ENCODE data around the gene AP4S1.
A peak's percentile ranks its signal among the peaks of the same experiment; 100 is the strongest.

The AP4S1 gene

DNA sequence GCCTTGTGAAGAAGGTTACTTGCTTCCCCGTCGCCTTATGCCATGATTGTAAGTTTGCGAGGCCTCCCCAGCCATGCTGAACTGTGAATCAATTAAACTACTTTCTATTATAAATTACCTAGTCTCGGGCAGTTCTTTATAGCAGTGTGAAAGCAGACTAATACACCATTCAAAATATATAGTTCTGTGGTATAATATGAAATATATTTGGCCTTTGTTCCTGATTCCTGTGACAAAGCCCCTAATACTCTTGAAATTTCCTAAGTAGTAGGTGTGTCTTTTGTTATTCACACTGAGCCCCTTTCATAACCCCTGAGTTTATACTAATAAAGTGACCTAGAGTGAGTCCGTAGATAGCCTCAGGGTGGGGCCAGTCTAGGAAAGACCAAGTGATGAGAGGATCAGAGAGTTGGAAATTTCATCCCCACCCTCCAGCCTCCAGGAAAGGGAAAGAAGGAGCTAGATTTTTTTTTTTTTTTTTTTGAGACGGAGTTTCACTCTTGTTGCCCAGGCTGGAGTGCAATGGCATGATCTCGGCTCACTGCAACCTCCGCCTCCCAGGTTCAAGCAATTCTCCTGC lies 20.1 kb downstream of the AP4S1 start:
- Histone ChIP-seq H3K9me3 (ENCODE audit: control insufficient read depth, insufficient read depth, low read depth, low read length) (no peaks in the 10 kb centered on the region), H3K4me1 (ENCODE audit: control insufficient read depth, insufficient read depth, low read length) (no peaks in the 10 kb centered on the region), H3K36me3 (ENCODE audit: control insufficient read depth in 2 of 2, insufficient read depth in 1 of 2, low read length in 2 of 2) (no peaks in the 10 kb centered on the region; a peak in 1 of 3 replicates), H3K4me3 (ENCODE audit: low read depth, low read length) (no peak overlapping the region), H3K27ac (ENCODE audit: extremely low read depth, low read depth, low read length) (no peak overlapping the region)
- CTCF ChIA-PET, result no interaction called here
- TF ChIP-seq, protein P1, sequence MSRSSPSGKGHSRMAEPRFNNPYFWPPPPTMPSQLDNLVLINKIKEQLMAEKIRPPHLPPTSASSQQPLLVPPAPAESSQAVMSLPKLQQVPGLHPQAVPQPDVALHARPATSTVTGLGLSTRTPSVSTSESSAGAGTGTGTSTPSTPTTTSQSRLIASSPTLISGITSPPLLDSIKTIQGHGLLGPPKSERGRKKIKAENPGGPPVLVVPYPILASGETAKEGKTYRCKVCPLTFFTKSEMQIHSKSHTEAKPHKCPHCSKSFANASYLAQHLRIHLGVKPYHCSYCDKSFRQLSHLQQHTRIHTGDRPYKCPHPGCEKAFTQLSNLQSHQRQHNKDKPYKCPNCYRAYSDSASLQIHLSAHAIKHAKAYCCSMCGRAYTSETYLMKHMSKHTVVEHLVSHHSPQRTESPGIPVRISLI (tag by site-specific recombination; IDR thresholded peaks at IDR 0.05), result no peak
- TF ChIP-seq MZF1 (tag by site-specific recombination; IDR thresholded peaks at IDR 0.05; ENCODE audit: borderline replicate concordance), result 0 out of 2 replicates have a peak, but pooled peaks have one; percentile 0
- POLR2A ChIA-PET, result interaction anchor here (0.7 kb wide), 1 partner anchor 951 kb away, joined by 5 read pairs; no protein-coding TSS in a partner anchor

DNA sequence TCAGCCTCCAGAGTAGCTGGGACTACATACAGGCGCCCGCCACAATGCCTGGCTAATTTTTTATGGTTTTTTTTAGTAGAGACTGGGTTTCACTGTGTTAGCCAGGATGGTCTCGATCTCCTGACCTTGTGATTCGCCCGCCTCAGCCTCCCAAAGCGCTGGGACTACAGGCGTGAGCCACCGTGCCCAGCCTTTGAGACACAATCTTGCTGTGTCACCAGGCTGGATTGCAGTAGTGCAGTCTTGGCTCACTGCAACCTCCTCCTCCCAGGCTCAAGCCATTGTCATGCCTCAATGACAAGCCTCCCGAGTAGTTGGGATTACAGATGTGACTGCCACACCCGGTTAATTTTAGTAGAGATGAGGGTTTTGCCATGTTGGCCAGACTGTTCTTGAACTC lies 22.1 kb downstream of the AP4S1 start:
- TF ChIP-seq ZNF133 (tag by site-specific recombination; IDR thresholded peaks at IDR 0.05), result no peak
- TF ChIP-seq ZNF704 (tag by site-specific recombination; IDR thresholded peaks at IDR 0.05), result no peak
- CTCF ChIA-PET, result no interaction called here
- Histone ChIP-seq H3K27ac (ENCODE audit: extremely low read depth, low read depth, low read length) (no peak overlapping the region), H3K4me1 (ENCODE audit: control insufficient read depth, insufficient read depth, low read length) (no peaks in the 10 kb centered on the region), H3K9me3 (ENCODE audit: control insufficient read depth, insufficient read depth, low read depth, low read length) (no peaks in the 10 kb centered on the region), H3K36me3 (ENCODE audit: control insufficient read depth in 2 of 2, insufficient read depth in 1 of 2, low read length in 2 of 2) (no peaks in the 10 kb centered on the region; a peak in 1 of 3 replicates), H3K4me3 (ENCODE audit: low read depth, low read length) (no peak overlapping the region)
- POLR2A ChIA-PET, result interaction anchor here (0.7 kb wide), 1 partner anchor 10 kb away, joined by 3 read pairs; no protein-coding TSS in a partner anchor

- H3K36me3 ChIP-seq (ENCODE audit: control insufficient read depth in 2 of 2, insufficient read depth in 1 of 2, low read length in 2 of 2), result no peaks in the 10 kb centered on the region; a peak in 1 of 3 replicates
- ChIA-PET POLR2A (no interaction called here), CTCF (no interaction called here)
- H3K4me3 ChIP-seq (ENCODE audit: low read depth, low read length), result no peak overlapping the region
- H3K4me1 ChIP-seq (ENCODE audit: control insufficient read depth, insufficient read depth, low read length), result no peaks in the 10 kb centered on the region
- H3K27ac ChIP-seq (ENCODE audit: extremely low read depth, low read depth, low read length), result no peak overlapping the region
- TF ChIP-seq ZNF585B (tag by site-specific recombination; IDR thresholded peaks at IDR 0.05) (no peak), KLF1 (tag by site-specific recombination; IDR thresholded peaks at IDR 0.05) (no peak), ZNF571 (tag by site-specific recombination; IDR thresholded peaks at IDR 0.05) (no peak), ZNF707 (tag by site-specific recombination; IDR thresholded peaks at IDR 0.05) (no peak), ZNF112 (tag by site-specific recombination; IDR thresholded peaks at IDR 0.05) (no peak), ZBTB21 (tag by site-specific recombination; IDR thresholded peaks at IDR 0.05) (no peak), ZNF560 (tag by site-specific recombination; IDR thresholded peaks at IDR 0.05; ENCODE audit: borderline replicate concordance) (no peak), ZNF391 (tag by site-specific recombination; IDR thresholded peaks at IDR 0.05; ENCODE audit: borderline replicate concordance, low read depth) (no peak), MZF1 (tag by site-specific recombination; IDR thresholded peaks at IDR 0.05; ENCODE audit: borderline replicate concordance) (no peak), ZNF529 (tag by site-specific recombination; IDR thresholded peaks at IDR 0.05; ENCODE audit: insufficient replicate concordance) (no peak), ZNF18 (tag by site-specific recombination; IDR thresholded peaks at IDR 0.05) (no peak), ZNF843 (tag by site-specific recombination; IDR thresholded peaks at IDR 0.05) (no peak), ZNF248 (tag by site-specific recombination; IDR thresholded peaks at IDR 0.05) (no peak)
- H3K9me3 ChIP-seq (ENCODE audit: control insufficient read depth, insufficient read depth, low read depth, low read length), result no peaks in the 10 kb centered on the region
Measured at GRCh38 chr14:31051023-31051422, 25.6 kb downstream of the AP4S1 start.

Data from HEK293 (cell line).